PC-9 (cell line): ENCODE results near the gene C9orf43.
"Not testable (repeated sequence)": the region's sequence is repeated elsewhere in the genome, so short reads cannot be mapped to it uniquely, and the experiment has no call there.

Experiments
- CTCF ChIP-seq: fragments of 200-600 bp; sonication (generic); conservative IDR thresholded peaks from 2 replicates; pipeline ENCODE4 v1.6.1; 2017; ENCODE audit warnings: mixed run types, antibody characterized with exemption, mild to moderate bottlenecking, moderate library complexity
- EZH2 ChIP-seq: fragments of 200-600 bp; sonication (generic); IDR thresholded peaks from 2 replicates; pipeline ENCODE4 v1.8.0; 2017; ENCODE audit warnings: antibody characterized with exemption, low read depth

- not testable (repeated sequence) for TF ChIP-seq CTCF, EZH2
Measured at GRCh38 chr9:113379829-113380210, 30.7 kb upstream of the C9orf43 start.
